ENCODE measurements around the gene TCF4.

Gene TCF4

GRCh38 chr18:55346387-55346786 lies 241.6 kb downstream of the TCF4 start (continued):
- no peak for TF ChIP-seq TSHZ1 (tag by site-specific recombination; IDR thresholded peaks at IDR 0.05; ENCODE audit: borderline replicate concordance)

- ChIA-PET CTCF (interaction anchor here (0.7 to 1.7 kb wide), 6 partner anchors 39 to 813 kb away, joined by 3 to 5 read pairs (median 4); no protein-coding TSS in a partner anchor), POLR2A (interaction anchor here (0.9 kb wide), 1 partner anchor 9 kb away, joined by 3 read pairs; no protein-coding TSS in a partner anchor)
- no peaks in the 10 kb centered on the region for H3K9me3 ChIP-seq (ENCODE audit: control insufficient read depth, insufficient read depth, low read depth, low read length)
- H3K27ac ChIP-seq (ENCODE audit: extremely low read depth, low read depth, low read length) = no peak overlapping the region
- H3K36me3 ChIP-seq (ENCODE audit: control insufficient read depth in 2 of 2, insufficient read depth in 1 of 2, low read length in 2 of 2) = no peaks in the 10 kb centered on the region
- peaks cover 8% of the 10 kb centered on the region for H3K4me1 ChIP-seq (ENCODE audit: control insufficient read depth, insufficient read depth, low read length)
- H3K4me3 ChIP-seq (ENCODE audit: low read depth, low read length) = no peak overlapping the region
- TF ChIP-seq SETDB1 (IDR thresholded peaks at IDR 0.05; ENCODE audit: insufficient read length, low read length) = no peak
- TF ChIP-seq YY1 (tag by site-specific recombination; IDR thresholded peaks at IDR 0.05) = no peak
- TF ChIP-seq ZNF518A (tag by site-specific recombination; conservative IDR thresholded peaks at IDR 0.05; ENCODE audit: low read depth) = no peak
- no peak for TF ChIP-seq ZNF529 (tag by site-specific recombination; IDR thresholded peaks at IDR 0.05; ENCODE audit: insufficient replicate concordance)
- TF ChIP-seq ZNF398 (tag by site-specific recombination; IDR thresholded peaks at IDR 0.05) = no peak
- no peak for TF ChIP-seq ZNF561 (tag by site-specific recombination; IDR thresholded peaks at IDR 0.05; ENCODE audit: borderline replicate concordance)
- TF ChIP-seq ZSCAN30 (tag by site-specific recombination; IDR thresholded peaks at IDR 0.05) = no peak
- TF ChIP-seq ZNF214 (tag by site-specific recombination; IDR thresholded peaks at IDR 0.05; ENCODE audit: borderline replicate concordance) = no peak
- TF ChIP-seq ZNF18 (tag by site-specific recombination; IDR thresholded peaks at IDR 0.05) = no peak
- no peak for TF ChIP-seq ZNF560 (tag by site-specific recombination; IDR thresholded peaks at IDR 0.05; ENCODE audit: borderline replicate concordance)
- no peak for TF ChIP-seq ZNF610 (tag by site-specific recombination; IDR thresholded peaks at IDR 0.05; ENCODE audit: borderline replicate concordance)
- TF ChIP-seq ZNF350 (tag by site-specific recombination; IDR thresholded peaks at IDR 0.05) = no peak
- TF ChIP-seq ZNF10 (tag by site-specific recombination; IDR thresholded peaks at IDR 0.05) = no peak
- TF ChIP-seq ZNF280C (tag by site-specific recombination; IDR thresholded peaks at IDR 0.05) = no peak
- TF ChIP-seq ZNF404 (tag by site-specific recombination; IDR thresholded peaks at IDR 0.05) = no peak
- no peak for TF ChIP-seq ZNF138 (tag by site-specific recombination; IDR thresholded peaks at IDR 0.05; ENCODE audit: borderline replicate concordance)
- TF ChIP-seq ZNF114 (tag by site-specific recombination; IDR thresholded peaks at IDR 0.05) = no peak
- no peak for TF ChIP-seq TRIM28 (IDR thresholded peaks at IDR 0.05; ENCODE audit: borderline replicate concordance, low read length)
- no peak for TF ChIP-seq ZFHX2 (tag by site-specific recombination; conservative IDR thresholded peaks at IDR 0.05)
Observed at GRCh38 chr18:55345103-55345950, 242.7 kb downstream of the TCF4 start.
